WTC11 (cell line): Measurements from ENCODE around the gene CREB3L1.
A peak's percentile ranks its signal among the peaks of the same experiment; 100 is the strongest.

Experiments
- CREB1 ChIP-seq: sonication (generic); formaldehyde crosslinking; IDR thresholded peaks from 2 replicates; pipeline ENCODE4 v1.8.0; 2023; ENCODE audit warnings: mild to moderate bottlenecking, missing genetic modification reagents
- ELF4 ChIP-seq: sonication (generic); formaldehyde crosslinking; IDR thresholded peaks from 2 replicates; pipeline ENCODE4 v1.8.1; 2022; ENCODE audit warnings: low read depth, mild to moderate bottlenecking, moderate library complexity, missing genetic modification reagents
- IRF2 ChIP-seq: sonication (generic); formaldehyde crosslinking; IDR thresholded peaks from 2 replicates; pipeline ENCODE4 v1.8.0; 2022; ENCODE audit warnings: low read depth, missing genetic modification reagents, borderline replicate concordance
- NFYB ChIP-seq: sonication (generic); formaldehyde crosslinking; conservative IDR thresholded peaks from 2 replicates; pipeline ENCODE4 v1.8.0; 2022; ENCODE audit warnings: low read depth, missing genetic modification reagents
- NR2C2 ChIP-seq: sonication (generic); formaldehyde crosslinking; IDR thresholded peaks from 2 replicates; pipeline ENCODE4 v1.8.0; 2022; ENCODE audit warnings: mild to moderate bottlenecking, missing genetic modification reagents
- RORB ChIP-seq: fragments of 250-450 bp; sonication (Bioruptor Pico); IDR thresholded peaks from 2 replicates; pipeline ENCODE4 v1.9.0; 2021; ENCODE audit warnings: mild to moderate bottlenecking
- TEAD4 ChIP-seq: sonication (generic); formaldehyde crosslinking; IDR thresholded peaks from 2 replicates; pipeline ENCODE4 v1.8.0; 2022; ENCODE audit warnings: mild to moderate bottlenecking, missing genetic modification reagents
- TF ChIP-seq, protein P1 (sequence below): fragments of 200-600 bp; IDR thresholded peaks from 2 replicates; pipeline ENCODE4 v1.8.0; 2022; ENCODE audit warnings: antibody characterized with exemption
- TF ChIP-seq, protein P2 (sequence below): sonication (generic); formaldehyde crosslinking; IDR thresholded peaks from 2 replicates; pipeline ENCODE4 v1.8.1; 2023; ENCODE audit warnings: mild to moderate bottlenecking, missing genetic modification reagents, moderate library complexity

DNA sequence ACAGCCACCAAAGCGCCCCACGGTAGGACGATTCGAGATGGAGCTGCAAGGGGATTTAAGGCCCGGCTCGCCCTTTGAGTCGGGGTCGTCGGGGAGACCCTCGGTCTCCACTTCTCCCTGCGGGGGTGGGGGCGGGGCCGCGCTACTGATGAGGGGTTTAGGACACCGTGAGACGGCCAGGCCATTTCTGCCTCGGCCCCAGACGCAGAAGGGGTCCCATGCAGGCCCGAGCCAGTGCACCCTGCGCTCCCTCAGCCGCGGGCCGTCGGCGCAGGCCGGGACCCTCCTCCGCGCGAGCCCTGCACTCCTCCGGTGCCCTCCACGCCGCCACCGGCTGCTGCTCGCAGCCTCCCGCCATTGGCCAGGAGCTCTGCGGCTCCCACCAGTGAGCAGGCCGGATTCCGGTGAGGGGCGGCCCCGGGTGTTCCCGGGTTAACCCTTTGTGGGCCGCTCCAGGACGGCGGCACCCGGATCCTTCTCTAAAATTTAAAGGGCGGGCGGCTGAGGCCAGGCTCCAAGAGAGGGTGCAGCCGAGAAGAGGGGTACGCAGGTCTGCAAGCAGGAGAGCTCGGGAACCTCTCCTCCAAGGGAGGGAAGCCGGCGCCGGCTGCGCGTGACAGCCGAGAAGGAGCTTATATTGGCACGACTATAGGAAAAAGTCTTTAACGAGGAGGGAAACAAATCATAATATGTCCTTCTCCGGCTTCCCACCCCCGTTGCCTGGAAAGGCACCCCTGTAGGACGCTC, 18.0 kb downstream of the CREB3L1 start:
- TF ChIP-seq, protein P1, sequence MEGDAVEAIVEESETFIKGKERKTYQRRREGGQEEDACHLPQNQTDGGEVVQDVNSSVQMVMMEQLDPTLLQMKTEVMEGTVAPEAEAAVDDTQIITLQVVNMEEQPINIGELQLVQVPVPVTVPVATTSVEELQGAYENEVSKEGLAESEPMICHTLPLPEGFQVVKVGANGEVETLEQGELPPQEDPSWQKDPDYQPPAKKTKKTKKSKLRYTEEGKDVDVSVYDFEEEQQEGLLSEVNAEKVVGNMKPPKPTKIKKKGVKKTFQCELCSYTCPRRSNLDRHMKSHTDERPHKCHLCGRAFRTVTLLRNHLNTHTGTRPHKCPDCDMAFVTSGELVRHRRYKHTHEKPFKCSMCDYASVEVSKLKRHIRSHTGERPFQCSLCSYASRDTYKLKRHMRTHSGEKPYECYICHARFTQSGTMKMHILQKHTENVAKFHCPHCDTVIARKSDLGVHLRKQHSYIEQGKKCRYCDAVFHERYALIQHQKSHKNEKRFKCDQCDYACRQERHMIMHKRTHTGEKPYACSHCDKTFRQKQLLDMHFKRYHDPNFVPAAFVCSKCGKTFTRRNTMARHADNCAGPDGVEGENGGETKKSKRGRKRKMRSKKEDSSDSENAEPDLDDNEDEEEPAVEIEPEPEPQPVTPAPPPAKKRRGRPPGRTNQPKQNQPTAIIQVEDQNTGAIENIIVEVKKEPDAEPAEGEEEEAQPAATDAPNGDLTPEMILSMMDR: no peak
- no peak for TF ChIP-seq RORB (CRISPR knock-in tag)
- TF ChIP-seq TEAD4 (CRISPR knock-in tag): 0 out of 2 replicates have a peak, but pooled peaks have one; percentile 62
- TF ChIP-seq ELF4 (CRISPR knock-in tag): 0 out of 2 replicates have a peak, but pooled peaks have one; percentile 56
- no peak for TF ChIP-seq IRF2 (CRISPR knock-in tag)
- peak; percentile 89 for TF ChIP-seq NFYB (CRISPR knock-in tag)
- TF ChIP-seq, protein P2, sequence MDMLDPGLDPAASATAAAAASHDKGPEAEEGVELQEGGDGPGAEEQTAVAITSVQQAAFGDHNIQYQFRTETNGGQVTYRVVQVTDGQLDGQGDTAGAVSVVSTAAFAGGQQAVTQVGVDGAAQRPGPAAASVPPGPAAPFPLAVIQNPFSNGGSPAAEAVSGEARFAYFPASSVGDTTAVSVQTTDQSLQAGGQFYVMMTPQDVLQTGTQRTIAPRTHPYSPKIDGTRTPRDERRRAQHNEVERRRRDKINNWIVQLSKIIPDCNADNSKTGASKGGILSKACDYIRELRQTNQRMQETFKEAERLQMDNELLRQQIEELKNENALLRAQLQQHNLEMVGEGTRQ (CRISPR knock-in tag): no peak
- no peak for TF ChIP-seq NR2C2 (CRISPR knock-in tag)
- TF ChIP-seq CREB1: no peak
